ENCODE data around the gene DUSP19.

DNA sequence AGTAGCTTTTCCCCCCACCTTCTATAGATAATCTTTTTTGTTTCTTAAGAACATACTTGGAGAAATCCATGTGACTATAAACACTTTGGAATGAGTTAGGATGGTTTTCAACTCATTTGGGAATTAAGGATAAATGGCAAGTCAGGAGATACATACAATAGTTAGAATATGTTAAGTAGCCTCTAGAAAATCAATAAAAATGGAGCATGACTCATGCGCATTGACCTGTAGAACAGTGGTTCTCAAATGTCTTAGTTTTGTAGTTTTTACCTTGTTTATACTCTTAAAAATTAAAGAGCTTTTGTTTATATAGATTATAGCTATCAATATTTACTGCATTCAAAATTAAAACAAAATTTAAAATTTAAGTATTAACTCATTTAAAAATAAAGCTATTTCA, 70.4 kb downstream of the DUSP19 start:
- TF ChIP-seq, protein P1, sequence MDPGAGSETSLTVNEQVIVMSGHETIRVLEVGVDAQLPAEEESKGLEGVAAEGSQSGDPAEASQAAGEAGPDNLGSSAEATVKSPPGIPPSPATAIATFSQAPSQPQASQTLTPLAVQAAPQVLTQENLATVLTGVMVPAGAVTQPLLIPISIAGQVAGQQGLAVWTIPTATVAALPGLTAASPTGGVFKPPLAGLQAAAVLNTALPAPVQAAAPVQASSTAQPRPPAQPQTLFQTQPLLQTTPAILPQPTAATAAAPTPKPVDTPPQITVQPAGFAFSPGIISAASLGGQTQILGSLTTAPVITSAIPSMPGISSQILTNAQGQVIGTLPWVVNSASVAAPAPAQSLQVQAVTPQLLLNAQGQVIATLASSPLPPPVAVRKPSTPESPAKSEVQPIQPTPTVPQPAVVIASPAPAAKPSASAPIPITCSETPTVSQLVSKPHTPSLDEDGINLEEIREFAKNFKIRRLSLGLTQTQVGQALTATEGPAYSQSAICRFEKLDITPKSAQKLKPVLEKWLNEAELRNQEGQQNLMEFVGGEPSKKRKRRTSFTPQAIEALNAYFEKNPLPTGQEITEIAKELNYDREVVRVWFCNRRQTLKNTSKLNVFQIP (CRISPR knock-in tag; IDR thresholded peaks at IDR 0.05; ENCODE audit: borderline replicate concordance, low read depth), result no peak
- TF ChIP-seq ZNF565 (CRISPR knock-in tag; conservative IDR thresholded peaks at IDR 0.05; ENCODE audit: low read depth) (no peak), SNAI2 (CRISPR knock-in tag; IDR thresholded peaks at IDR 0.05) (no peak), GLIS3 (CRISPR knock-in tag; IDR thresholded peaks at IDR 0.05) (no peak), RARB (CRISPR knock-in tag; IDR thresholded peaks at IDR 0.05) (no peak), ZC3H10 (CRISPR knock-in tag; IDR thresholded peaks at IDR 0.05) (no peak), ESRRG (CRISPR knock-in tag; IDR thresholded peaks at IDR 0.05) (no peak)
- TF ChIP-seq, protein P2, sequence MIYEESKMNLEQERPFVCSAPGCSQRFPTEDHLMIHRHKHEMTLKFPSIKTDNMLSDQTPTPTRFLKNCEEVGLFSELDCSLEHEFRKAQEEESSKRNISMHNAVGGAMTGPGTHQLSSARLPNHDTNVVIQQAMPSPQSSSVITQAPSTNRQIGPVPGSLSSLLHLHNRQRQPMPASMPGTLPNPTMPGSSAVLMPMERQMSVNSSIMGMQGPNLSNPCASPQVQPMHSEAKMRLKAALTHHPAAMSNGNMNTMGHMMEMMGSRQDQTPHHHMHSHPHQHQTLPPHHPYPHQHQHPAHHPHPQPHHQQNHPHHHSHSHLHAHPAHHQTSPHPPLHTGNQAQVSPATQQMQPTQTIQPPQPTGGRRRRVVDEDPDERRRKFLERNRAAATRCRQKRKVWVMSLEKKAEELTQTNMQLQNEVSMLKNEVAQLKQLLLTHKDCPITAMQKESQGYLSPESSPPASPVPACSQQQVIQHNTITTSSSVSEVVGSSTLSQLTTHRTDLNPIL (CRISPR knock-in tag; IDR thresholded peaks at IDR 0.05; ENCODE audit: low read depth), result no peak

Measured in SK-N-SH treated with all-trans-retinoic acid at 6 μM for 48 hours (cell line).